ENCODE measurements around the gene SLC44A3. TPM values are rescaled to one million over a fixed set of nuclear protein-coding genes. Genes with fewer than 3 reads are reported as not detected.
A peak's percentile ranks its signal among the peaks of the same experiment; 100 is the strongest.

Gene SLC44A3
- total and polyA plus RNA-seq, 2 of the 8 experiments (the other 6 are each of a cell fraction or from before 2014, with no cell fraction given): 4.2 to 5.0 TPM

- Histone ChIP-seq H3K9me3 (ENCODE audit: insufficient read depth in 2 of 2, low read depth in 1 of 2, low read length in 1 of 2) (no peaks in the 10 kb centered on the region), H2BK12ac (ENCODE audit: low read depth, low read length) (no peak overlapping the region), H4K20me1 (replicated peaks in 1 of 2; ENCODE audit: control insufficient read depth in 1 of 2, insufficient read depth in 2 of 2, low read length in 2 of 2) (no peaks in the 10 kb centered on the region), H2BK5ac (ENCODE audit: low read depth, low read length) (no peak overlapping the region), H2BK15ac (ENCODE audit: low read length) (no peak overlapping the region), H3K4me2 (ENCODE audit: insufficient read depth in 1 of 2, low read depth in 2 of 2, low read length in 2 of 2) (peak overlapping the region; percentile 49 to 74), H3K9ac (replicated peaks in 1 of 4; ENCODE audit: extremely low read depth in 1 of 4, low read depth in 3 of 4, low read length in 3 of 4) (no peak overlapping the region), H3K4me3 (ENCODE audit: extremely low read depth in 1 of 4, insufficient read depth in 2 of 4, low read depth in 3 of 4, low read length in 4 of 4) (peak overlapping the region in 1 of 4 experiments; percentile 36; a peak in 1 of 8 replicates), H3K79me2 (ENCODE audit: control insufficient read depth in 1 of 2, insufficient read depth in 2 of 2, low read length in 2 of 2) (no peaks in the 10 kb centered on the region), H2BK120ac (replicated peaks; ENCODE audit: low read depth, low read length) (no peak overlapping the region), H2BK20ac (ENCODE audit: low read length) (no peak overlapping the region), H3K36me3 (ENCODE audit: control insufficient read depth in 2 of 4, insufficient read depth in 4 of 4, low read length in 3 of 4) (no peaks in the 10 kb centered on the region), H4K5ac (ENCODE audit: insufficient read length, low read depth, low read length) (no peak overlapping the region), H3K18ac (ENCODE audit: extremely low read depth, low read length) (no peak overlapping the region), H3K27me3 (replicated peaks in 1 of 4; ENCODE audit: control insufficient read depth in 3 of 4, extremely low read depth in 1 of 4, insufficient read depth in 3 of 4, low read length in 3 of 4) (no peaks in the 10 kb centered on the region), H3K79me1 (ENCODE audit: low read depth, low read length) (no peaks in the 10 kb centered on the region), H4K91ac (replicated peaks; ENCODE audit: insufficient read length, low read length) (no peak overlapping the region), H3K27ac (ENCODE audit: low read depth, low read length) (no peak overlapping the region), H3K4ac (replicated peaks; ENCODE audit: insufficient read length, low read depth, low read length) (no peak overlapping the region), H3K23ac (ENCODE audit: insufficient read length) (no peak overlapping the region), H3K14ac (ENCODE audit: insufficient read length) (no peak overlapping the region), H2AK5ac (ENCODE audit: low read depth, low read length) (no peak overlapping the region), H3K4me1 (replicated peaks in 1 of 4; ENCODE audit: control insufficient read depth in 3 of 4, insufficient read depth in 4 of 4, low read length in 3 of 4) (peaks cover 2 to 40% (median 31%) of the 10 kb centered on the region in 4 experiments), H4K8ac (ENCODE audit: extremely low read depth, insufficient read depth, low read length) (no peak overlapping the region), H2AFZ (ENCODE audit: low read length) (no peak overlapping the region), H3K56ac (replicated peaks; ENCODE audit: insufficient read length, low read depth, low read length) (no peak overlapping the region), H3K23me2 (ENCODE audit: low read depth, low read length) (no peaks in the 10 kb centered on the region)
- DNase-seq (ENCODE audit: low read depth in 1 of 2, low spot score in 2 of 2): no peak
- TF ChIP-seq POLR2AphosphoS5 (IDR thresholded peaks at IDR 0.05; ENCODE audit: low read depth, low read length): no peak
- TF ChIP-seq CREB1 (IDR thresholded peaks at IDR 0.05): no peak
- TF ChIP-seq TBP (IDR thresholded peaks at IDR 0.05; ENCODE audit: low read depth, low read length): no peak
- no peak for TF ChIP-seq EZH2 (IDR thresholded peaks at IDR 0.05; ENCODE audit: low read depth, low read length, severe bottlenecking)
- no peak for TF ChIP-seq CBX5 (IDR thresholded peaks at IDR 0.05; ENCODE audit: low read depth, low read length)
- no peak for TF ChIP-seq RAD21 (IDR thresholded peaks at IDR 0.05 in 1 of 2, conservative IDR thresholded peaks at IDR 0.05 in 1 of 2; ENCODE audit: low read depth in 2 of 2, low read length in 2 of 2)
- no peak for TF ChIP-seq EGR1 (IDR thresholded peaks at IDR 0.05; ENCODE audit: borderline replicate concordance, low read depth, low read length)
- TF ChIP-seq TAF7 (optimal IDR thresholded peaks at IDR 0.05; ENCODE audit: borderline replicate concordance, low read depth, low read length): no peak
- no peak for TF ChIP-seq CBX8 (IDR thresholded peaks at IDR 0.05; ENCODE audit: borderline replicate concordance, low read depth, low read length)
- no peak for TF ChIP-seq KDM4A (IDR thresholded peaks at IDR 0.05; ENCODE audit: low read depth, low read length, severe bottlenecking)
- no peak for TF ChIP-seq CHD2 (IDR thresholded peaks at IDR 0.05; ENCODE audit: low read length)
- no peak for TF ChIP-seq HDAC6 (IDR thresholded peaks at IDR 0.05; ENCODE audit: low read depth, low read length)
- no peak for TF ChIP-seq CHD1 (IDR thresholded peaks at IDR 0.05; ENCODE audit: low read depth, low read length)
- POLR2A ChIA-PET (ENCODE audit: partially characterized antibody): interaction anchor here (1.2 to 2.0 kb wide), 3 partner anchors 8 to 61 kb away, joined by 3 to 6 read pairs (median 4); no protein-coding TSS in a partner anchor
- CTCF ChIA-PET (ENCODE audit: partially characterized antibody): interaction anchor here (0.7 to 5.5 kb wide), 8 partner anchors 8 to 179 kb away, joined by 3 to 45 read pairs (median 4); no protein-coding TSS in a partner anchor
- FAIRE-seq: no peak
- WGBS, 2 experiments (ENCODE audit: extremely low coverage in 1 of 2, insufficient coverage in 1 of 2, insufficient read length in 1 of 2, insufficient replicate concordance in 2 of 2, low coverage in 1 of 2, low lambda C conversion rate in 2 of 2, missing lambda C conversion rate in 1 of 2): 36% methylated on average over 9 of the region's 9 CpGs; no CpG with 5 or more reads in 1 of the 2 experiments
Measured at GRCh38 chr1:94864821-94865220, 44.7 kb downstream of the SLC44A3 start.

Data from H1 (cell line).